T-helper 1 cell treated with Interleukin-12 subunit alpha and Interleukin-12 subunit beta and Interleukin-4 antibody, amounts not matched to agents 30 μg/mL and 1 μg/mL, for 36 hours (primary cell): ENCODE results near the gene ERGIC3.

Experiments used
- H3K27ac Mint-ChIP-seq: one replicate; pipeline ENCODE4 v1.8.0; 2021; ENCODE audit warnings: mild to moderate bottlenecking, mixed read lengths
- H3K27me3 Mint-ChIP-seq: one replicate; pipeline ENCODE4 v1.8.0; 2021; ENCODE audit warnings: low read depth, mixed read lengths
- H3K36me3 Mint-ChIP-seq: one replicate; pipeline ENCODE4 v1.8.0; 2021; ENCODE audit warnings: low read depth, mixed read lengths
- H3K4me1 Mint-ChIP-seq: one replicate; pipeline ENCODE4 v1.8.0; 2021; ENCODE audit warnings: low read depth, mixed read lengths
- H3K4me3 Mint-ChIP-seq: one replicate; pipeline ENCODE4 v1.8.0; 2021; ENCODE audit warnings: mild to moderate bottlenecking, moderate library complexity, mixed read lengths
- H3K9me3 Mint-ChIP-seq: one replicate; pipeline ENCODE4 v1.8.0; 2021; ENCODE audit warnings: mixed read lengths

ERGIC3 gene

GRCh38 chr20:35602851-35603495 lies 61.1 kb downstream of the ERGIC3 start:
- Mint-ChIP-seq H3K27ac (no peak overlapping the region), H3K4me3 (no peak overlapping the region)

GRCh38 chr20:35603695-35604448 lies 62.0 kb downstream of the ERGIC3 start:
- H3K27me3 Mint-ChIP-seq, result peaks cover 29% of the 10 kb centered on the region
- no peak overlapping the region for H3K4me3 Mint-ChIP-seq
- no peaks in the 10 kb centered on the region for H3K36me3 Mint-ChIP-seq
- peaks cover 6% of the 10 kb centered on the region for H3K4me1 Mint-ChIP-seq
- H3K27ac Mint-ChIP-seq, result no peak overlapping the region
- H3K9me3 Mint-ChIP-seq, result no peaks in the 10 kb centered on the region

More at GRCh38 chr20:35602851-35603495, 61.1 kb downstream of the ERGIC3 start:
- Mint-ChIP-seq H3K9me3 (no peaks in the 10 kb centered on the region), H3K36me3 (no peaks in the 10 kb centered on the region), H3K4me1 (peaks cover 6% of the 10 kb centered on the region), H3K27me3 (peaks cover 38% of the 10 kb centered on the region)

- peaks cover 6% of the 10 kb centered on the region for H3K4me1 Mint-ChIP-seq
- H3K36me3 Mint-ChIP-seq, result no peaks in the 10 kb centered on the region
- H3K9me3 Mint-ChIP-seq, result no peaks in the 10 kb centered on the region
- no peak overlapping the region for H3K4me3 Mint-ChIP-seq
- H3K27me3 Mint-ChIP-seq, result peaks cover 24% of the 10 kb centered on the region
- no peak overlapping the region for H3K27ac Mint-ChIP-seq
These were observed 62.5 kb downstream of the ERGIC3 start for GRCh38 chr20:35604449-35604747.

GRCh38 chr20:35606127-35606526 lies 64.2 kb downstream of the ERGIC3 start:
- Mint-ChIP-seq H3K4me1 (peaks cover 5% of the 10 kb centered on the region), H3K27ac (no peak overlapping the region), H3K36me3 (no peaks in the 10 kb centered on the region), H3K4me3 (no peak overlapping the region), H3K27me3 (peaks cover 13% of the 10 kb centered on the region), H3K9me3 (no peaks in the 10 kb centered on the region)
